ENCODE results near the gene PACSIN3. TPM values are rescaled to one million over a fixed set of nuclear protein-coding genes. Genes with fewer than 3 reads are reported as not detected.
A peak's percentile ranks its signal among the peaks of the same experiment; 100 is the strongest.

The PACSIN3 gene
- total RNA-seq, 2 donors from 2014 or later, result 107 to 186 TPM

- Histone ChIP-seq H3K36me3 (peaks cover 67% of the 10 kb centered on the region), H3K27me3 (no peaks in the 10 kb centered on the region), H3K9me3 (no peaks in the 10 kb centered on the region), H3K27ac (peak within 1 kb of the TSS; percentile 99), H3K4me3 (peak within 1 kb of the TSS; percentile 72 to 97), H3K4me1 (peaks cover 0 to 72% of the 10 kb centered on the region in 2 donors)
- TF ChIP-seq CTCF (IDR thresholded peaks at IDR 0.05), result no peak
- DNase-seq (ENCODE audit: low spot score), result peak; percentile 96
These were observed 9.7 kb downstream of the PACSIN3 start, which contains the start of gene ARFGAP2 for GRCh38 chr11:47176328-47177228. ARFGAP2 (minus strand) TSS chr11:47176879; CDS start chr11:47176853, 26 bp downstream.

DNA sequence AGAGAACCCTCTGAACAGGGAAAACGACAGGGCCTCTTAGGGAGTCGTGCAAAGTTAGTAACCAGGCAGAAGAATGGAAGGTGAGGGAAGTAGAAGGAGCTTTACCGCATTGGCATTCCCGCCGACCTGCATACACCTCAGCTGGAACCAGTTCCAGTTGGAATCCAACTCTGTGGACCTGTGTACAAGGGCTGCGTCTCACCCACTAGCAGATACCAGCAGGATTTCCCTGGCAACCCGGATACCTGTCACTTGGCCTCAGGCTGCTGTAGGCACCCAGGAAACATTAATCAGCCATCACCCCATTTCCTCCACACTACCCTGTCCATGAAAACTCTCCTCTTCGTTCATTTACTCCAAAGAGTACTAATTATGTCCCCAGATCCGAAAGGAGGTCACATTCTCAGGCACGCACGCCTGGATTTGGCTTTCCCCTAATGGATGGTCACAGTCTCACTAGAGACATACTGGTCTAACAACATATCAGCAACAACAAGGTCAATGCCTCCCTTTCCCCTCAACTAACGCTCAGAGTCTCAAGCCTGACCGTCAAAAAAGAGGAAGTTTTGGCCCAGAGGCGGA, 10.4 kb downstream of the PACSIN3 start:
- peak overlapping the region; percentile 99 for H3K27ac ChIP-seq
- H3K4me3 ChIP-seq, result peak overlapping the region; percentile 72 to 97
- no peaks in the 10 kb centered on the region for H3K9me3 ChIP-seq
- no peak for TF ChIP-seq CTCF (IDR thresholded peaks at IDR 0.05)
- H3K36me3 ChIP-seq, result peaks cover 73% of the 10 kb centered on the region
- H3K27me3 ChIP-seq, result no peaks in the 10 kb centered on the region
- no peak for DNase-seq (ENCODE audit: low spot score)
- H3K4me1 ChIP-seq, result peaks cover 0 to 64% of the 10 kb centered on the region in 2 donors

DNA sequence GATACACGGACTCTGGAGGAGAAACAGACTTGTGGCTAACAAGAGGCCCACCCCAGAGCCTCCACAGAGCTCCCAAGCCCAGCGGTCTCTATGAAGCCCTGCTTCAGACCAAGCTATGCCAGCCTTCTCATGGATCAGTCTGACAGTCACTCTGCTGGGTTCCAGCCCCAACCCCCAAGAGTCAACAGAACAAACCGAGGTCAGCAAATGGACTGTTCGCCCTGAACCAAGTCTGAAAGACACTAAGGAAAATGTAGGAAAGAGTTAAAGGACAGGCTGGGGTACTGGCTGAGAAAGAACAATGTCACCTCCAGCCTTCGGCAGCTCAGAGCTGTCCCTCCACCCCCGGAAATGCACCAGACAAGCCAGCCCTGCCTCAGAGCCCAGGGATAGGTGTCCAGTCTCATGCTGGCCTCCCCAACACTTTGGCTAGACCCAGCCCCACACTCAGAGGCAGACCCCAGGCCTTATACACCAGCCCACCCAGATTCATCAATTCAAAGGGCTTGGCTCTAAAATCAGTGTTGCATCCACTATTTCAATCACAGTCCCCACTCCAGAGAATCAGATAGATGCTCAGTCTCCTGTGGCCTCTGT, 13.4 kb downstream of the PACSIN3 start:
- H3K4me1 ChIP-seq, result peaks cover 0 to 45% of the 10 kb centered on the region in 2 donors
- H3K27me3 ChIP-seq, result no peaks in the 10 kb centered on the region
- H3K4me3 ChIP-seq, result no peak overlapping the region
- H3K9me3 ChIP-seq, result no peaks in the 10 kb centered on the region
- peaks cover 73% of the 10 kb centered on the region for H3K36me3 ChIP-seq
- no peak for TF ChIP-seq CTCF (IDR thresholded peaks at IDR 0.05)
- H3K27ac ChIP-seq, result no peak overlapping the region
- DNase-seq (ENCODE audit: low spot score), result no peak

- TF ChIP-seq CTCF (IDR thresholded peaks at IDR 0.05), result no peak
- no peaks in the 10 kb centered on the region for H3K9me3 ChIP-seq
- H3K4me1 ChIP-seq, result peaks cover 0 to 36% of the 10 kb centered on the region in 2 donors
- no peak for DNase-seq (ENCODE audit: low spot score)
- no peaks in the 10 kb centered on the region for H3K27me3 ChIP-seq
- no peak overlapping the region for H3K27ac ChIP-seq
- peaks cover 83% of the 10 kb centered on the region for H3K36me3 ChIP-seq
- H3K4me3 ChIP-seq, result no peak overlapping the region
These were observed 14.4 kb downstream of the PACSIN3 start for GRCh38 chr11:47171856-47172255.

DNA sequence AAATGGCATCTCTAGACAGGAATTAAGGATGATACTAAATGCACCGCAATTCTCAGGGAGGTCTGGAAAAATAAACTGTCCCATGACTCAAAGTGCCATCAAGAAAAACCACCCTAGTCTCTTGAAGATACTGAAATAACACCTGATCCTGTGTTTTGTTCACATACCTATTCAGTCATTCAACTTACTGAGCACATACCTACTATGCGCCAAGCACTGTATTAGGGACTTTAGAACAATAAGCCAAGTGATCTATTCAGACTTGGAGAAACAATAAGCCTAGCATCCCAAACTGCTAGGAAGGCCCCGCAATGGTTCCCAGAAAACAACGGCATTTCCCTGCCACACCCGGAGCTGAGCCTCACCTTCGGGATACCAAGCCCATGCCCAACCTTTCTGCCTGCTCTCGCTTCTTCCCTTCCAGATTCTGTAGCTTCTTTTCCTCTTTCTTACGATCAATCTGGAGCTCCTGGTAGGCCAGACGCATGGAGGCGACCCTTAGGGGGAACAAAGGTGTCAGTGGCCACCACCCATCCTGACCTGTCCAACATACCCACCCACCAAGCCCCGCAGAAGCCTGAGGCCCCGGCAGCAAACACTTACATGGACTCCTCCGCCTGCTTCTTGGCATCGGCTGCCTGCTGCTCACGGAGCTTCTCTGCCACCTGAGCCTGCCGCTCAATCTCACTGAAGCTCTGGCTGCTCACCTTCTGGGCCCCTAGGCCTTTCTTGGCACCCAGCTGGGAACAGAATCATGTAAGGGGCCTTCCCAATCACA, 15.0 kb downstream of the PACSIN3 start:
- Histone ChIP-seq H3K4me1 (peaks cover 0 to 36% of the 10 kb centered on the region in 2 donors), H3K27ac (no peak overlapping the region), H3K4me3 (no peak overlapping the region), H3K9me3 (no peaks in the 10 kb centered on the region), H3K36me3 (peaks cover 89% of the 10 kb centered on the region), H3K27me3 (no peaks in the 10 kb centered on the region)
- TF ChIP-seq CTCF (IDR thresholded peaks at IDR 0.05), result no peak
- no peak for DNase-seq (ENCODE audit: low spot score)

All from right atrium auricular region (tissue), 2 donors.